H9 (cell line): Measurements from ENCODE around the gene PDGFRB. TPM values are rescaled to one million over a fixed set of nuclear protein-coding genes. Genes with fewer than 3 reads are reported as not detected.

Experiments used
- DNase-seq: peaks from one replicate; pipeline ENCODE4 v3.0.0-alpha.2; 2017
- H2AFZ ChIP-seq: one replicate; pipeline ENCODE4 v1.6.1; 2013; ENCODE audit warnings: mild to moderate bottlenecking, low read length, control low read depth, moderate library complexity
- H2AK5ac ChIP-seq: 2 replicates; pipeline ENCODE4 v1.6.1; 2013; ENCODE audit warnings: low read length, control low read depth, mixed read lengths; ENCODE audit not compliant: insufficient read length
- H2BK120ac ChIP-seq: one replicate; pipeline ENCODE4 v1.6.1; 2013; ENCODE audit warnings: low read depth, mild to moderate bottlenecking, low read length, control low read depth, inconsistent platforms; ENCODE audit not compliant: poor library complexity, severe bottlenecking
- H2BK12ac ChIP-seq: 2 replicates; pipeline ENCODE4 v1.6.1; 2013; ENCODE audit warnings: low read length, control low read depth, mixed read lengths, low read depth; ENCODE audit not compliant: insufficient read length
- H2BK15ac ChIP-seq: 2 replicates; pipeline ENCODE4 v1.6.1; 2013; ENCODE audit warnings: low read depth, low read length, control low read depth
- H2BK20ac ChIP-seq: one replicate; pipeline ENCODE4 v1.6.1; 2013; ENCODE audit warnings: low read depth, mild to moderate bottlenecking, low read length, control low read depth, inconsistent platforms; ENCODE audit not compliant: poor library complexity, severe bottlenecking
- H2BK5ac ChIP-seq: 2 replicates; pipeline ENCODE4 v1.6.1; 2013; ENCODE audit warnings: low read length, control low read depth, mixed read lengths; ENCODE audit not compliant: insufficient read length
- H3K14ac ChIP-seq: 2 replicates; pipeline ENCODE4 v1.6.1; 2013; ENCODE audit warnings: low read length, control low read depth; ENCODE audit not compliant: insufficient read depth
- H3K18ac ChIP-seq: 2 replicates; pipeline ENCODE4 v1.6.1; 2013; ENCODE audit warnings: low read depth, mild to moderate bottlenecking, mixed read lengths, low read length, control low read depth; ENCODE audit not compliant: insufficient read length
- H3K23ac ChIP-seq: 2 replicates; pipeline ENCODE4 v1.6.1; 2013; ENCODE audit warnings: low read length, control low read depth, mixed read lengths, low read depth; ENCODE audit not compliant: insufficient read length
- H3K23me2 ChIP-seq: 2 replicates; pipeline ENCODE4 v1.6.1; 2013; ENCODE audit warnings: low read depth, mild to moderate bottlenecking, mixed read lengths, low read length, control low read depth; ENCODE audit not compliant: insufficient read length, poor library complexity, severe bottlenecking
- H3K27ac ChIP-seq: 2 replicates; pipeline ENCODE4 v1.5.1; 2013; ENCODE audit warnings: low read length, control low read depth, mixed read lengths, low read depth; ENCODE audit not compliant: insufficient read length
- H3K27me3 ChIP-seq: 2 replicates; pipeline ENCODE4 v1.6.1; 2013; ENCODE audit warnings: low read length, control low read depth, inconsistent platforms; ENCODE audit not compliant: insufficient read depth
- H3K4ac ChIP-seq: 2 replicates; pipeline ENCODE4 v1.6.1; 2013; ENCODE audit warnings: low read depth, mild to moderate bottlenecking, control low read depth, inconsistent platforms, low read length, moderate library complexity
- H3K4me1 ChIP-seq: 2 replicates; pipeline ENCODE4 v1.6.1; 2013; ENCODE audit warnings: low read length, control low read depth, inconsistent platforms; ENCODE audit not compliant: insufficient read depth
- H3K4me2 ChIP-seq: 2 replicates; pipeline ENCODE4 v1.6.1; 2013; ENCODE audit warnings: low read length, control low read depth, mixed read lengths; ENCODE audit not compliant: insufficient read length, insufficient read depth
- H3K56ac ChIP-seq: 2 replicates; pipeline ENCODE4 v1.6.1; 2013; ENCODE audit warnings: low read depth, mild to moderate bottlenecking, mixed read lengths, low read length, control low read depth; ENCODE audit not compliant: insufficient read length
- H3K79me1 ChIP-seq: 2 replicates; pipeline ENCODE4 v1.6.1; 2013; ENCODE audit warnings: low read depth, mild to moderate bottlenecking, moderate library complexity, low read length, control low read depth, inconsistent platforms; ENCODE audit not compliant: insufficient read depth, poor library complexity, severe bottlenecking
- H3K79me2 ChIP-seq: 2 replicates; pipeline ENCODE4 v1.6.1; 2013; ENCODE audit warnings: low read length, control low read depth, inconsistent platforms; ENCODE audit not compliant: insufficient read depth
- H3K9ac ChIP-seq: 2 replicates; pipeline ENCODE4 v1.6.1; 2013; ENCODE audit warnings: low read length, control low read depth, mixed read lengths; ENCODE audit not compliant: insufficient read length; ENCODE audit errors: extremely low read depth
- H3K9me3 ChIP-seq: one replicate; pipeline ENCODE4 v1.6.1; 2013; ENCODE audit warnings: low read depth, low read length, inconsistent platforms; ENCODE audit not compliant: control insufficient read depth
- H3T11ph ChIP-seq: one replicate; pipeline ENCODE4 v1.6.1; 2013; ENCODE audit warnings: mild to moderate bottlenecking, low read length, control low read depth, inconsistent platforms
- H4K20me1 ChIP-seq: one replicate; pipeline ENCODE4 v1.6.1; 2013; ENCODE audit not compliant: control insufficient read depth, insufficient read length, insufficient read depth
- H4K5ac ChIP-seq: 2 replicates; pipeline ENCODE4 v1.6.1; 2013; ENCODE audit warnings: low read depth, mild to moderate bottlenecking, mixed read lengths, low read length, control low read depth; ENCODE audit not compliant: insufficient read length
- H4K8ac ChIP-seq: replicated peaks from 2 replicates; pipeline ENCODE4 v1.6.1; 2013; ENCODE audit warnings: low read length, control low read depth, mixed read lengths, low read depth; ENCODE audit not compliant: insufficient read length
- H4K91ac ChIP-seq: 2 replicates; pipeline ENCODE4 v1.6.1; 2013; ENCODE audit warnings: low read depth, mild to moderate bottlenecking, moderate library complexity, mixed read lengths, low read length, control low read depth; ENCODE audit not compliant: insufficient read length
- H3K27ac Mint-ChIP-seq, 3 experiments: 2 replicates in 2 of 3; 3 replicates in 1 of 3; pipeline ENCODE4 v1.8.0; 2020 to 2021; ENCODE audit warnings: mixed read lengths in 3 of 3, mild to moderate bottlenecking in 1 of 3, moderate library complexity in 1 of 3
- H3K27me3 Mint-ChIP-seq: 2 replicates; pipeline ENCODE4 v1.8.0; 2021; ENCODE audit warnings: low read depth, mild to moderate bottlenecking, moderate library complexity, mixed read lengths
- H3K36me3 Mint-ChIP-seq, 3 experiments: 2 replicates in 2 of 3; 3 replicates in 1 of 3; pipeline ENCODE4 v1.8.0; 2020 to 2021; ENCODE audit warnings: low read depth in 3 of 3, mixed read lengths in 3 of 3; ENCODE audit not compliant: insufficient read depth in 1 of 3
- H3K4me1 Mint-ChIP-seq, 2 experiments: 2 replicates each; pipeline ENCODE4 v1.8.0; 2020; ENCODE audit warnings: mixed read lengths in 2 of 2
- H3K4me3 Mint-ChIP-seq, 2 experiments: 2 replicates in 1 of 2; 3 replicates in 1 of 2; pipeline ENCODE4 v1.8.0; 2020 to 2021; ENCODE audit warnings: mild to moderate bottlenecking in 2 of 2, mixed read lengths in 2 of 2, moderate library complexity in 1 of 2
- H3K9me3 Mint-ChIP-seq, 2 experiments: 2 replicates in 1 of 2; 3 replicates in 1 of 2; pipeline ENCODE4 v1.8.0; 2020; ENCODE audit warnings: mild to moderate bottlenecking in 2 of 2, mixed read lengths in 2 of 2, moderate library complexity in 1 of 2
- WGBS: extraction: QIAGEN DNeasy Blood & Tissue Kit; methylation state at CpG from one replicate; pipeline ENCODE4 v1.1.7; 2013; ENCODE audit warnings: missing lambda C conversion rate, low lambda C conversion rate, mixed read lengths; ENCODE audit not compliant: insufficient read length; ENCODE audit errors: extremely low coverage; 5-methylcytosine and 5-hydroxymethylcytosine counted together
- total RNA-seq: library from RNA; stranded (reverse); gene quantifications from 2 replicates; pipeline ENCODE4 v1.2.1, GENCODE V29; 2021
- TF ChIP-seq, protein P1 (sequence below): fragments of 200-600 bp; sonication (generic); conservative IDR thresholded peaks from 3 replicates; pipeline ENCODE4 v1.8.0; 2021; ENCODE audit warnings: antibody characterized with exemption, mild to moderate bottlenecking

Gene PDGFRB
- total RNA-seq, 1 experiment from 2014 or later, result 2.2 TPM

DNA sequence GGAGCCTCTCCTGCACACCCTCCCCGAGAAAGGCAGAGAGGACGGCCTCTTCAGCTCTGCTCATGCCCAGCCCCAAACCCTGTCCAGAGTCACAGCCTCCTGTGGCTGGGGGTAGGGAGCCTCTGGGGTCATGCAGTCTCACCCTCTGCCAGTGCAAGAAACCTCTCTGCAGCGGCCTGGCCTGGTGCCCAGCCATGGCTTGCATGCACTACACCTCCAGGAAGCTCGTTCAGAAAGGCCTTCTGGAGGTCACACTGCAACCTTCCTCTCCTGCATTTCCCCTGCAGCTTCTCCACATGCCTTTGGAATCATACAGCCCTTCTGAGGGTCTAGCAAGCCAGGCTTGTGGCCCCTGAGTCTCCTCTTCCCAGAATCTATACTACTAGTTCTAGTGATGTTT, 87.2 kb downstream of the PDGFRB start:
- Mint-ChIP-seq H3K4me1 (peaks cover 5 to 21% of the 10 kb centered on the region in 2 experiments; a peak in 3 of 4 replicates), H3K36me3 (no peaks in the 10 kb centered on the region), H3K27me3 (peaks cover 16% of the 10 kb centered on the region), H3K4me3 (no peak overlapping the region), H3K27ac (no peak overlapping the region), H3K9me3 (no peaks in the 10 kb centered on the region; a peak in 1 of 5 replicates)
- H2AK5ac ChIP-seq, result no peak overlapping the region
- H3K4me2 ChIP-seq, result no peak overlapping the region
- H3K4ac ChIP-seq, result no peak overlapping the region
- H3K27me3 ChIP-seq, result no peaks in the 10 kb centered on the region
- no peak overlapping the region for H2AFZ ChIP-seq
- no peak overlapping the region for H4K8ac ChIP-seq
- no peak overlapping the region for H3T11ph ChIP-seq
- no peaks in the 10 kb centered on the region for H3K79me1 ChIP-seq
- no peak overlapping the region for H3K27ac ChIP-seq
- no peak overlapping the region for H3K56ac ChIP-seq
- WGBS, result no CpG with 5 or more reads among the region's 4 CpGs
- no peak overlapping the region for H3K18ac ChIP-seq
- H3K9me3 ChIP-seq, result no peaks in the 10 kb centered on the region
- no peak overlapping the region for H4K91ac ChIP-seq
- no peaks in the 10 kb centered on the region for H3K23me2 ChIP-seq
- H2BK15ac ChIP-seq, result no peak overlapping the region
- H2BK5ac ChIP-seq, result no peak overlapping the region
- no peak overlapping the region for H3K9ac ChIP-seq
- H4K20me1 ChIP-seq, result no peaks in the 10 kb centered on the region
- no peak overlapping the region for H2BK20ac ChIP-seq
- no peak overlapping the region for H2BK120ac ChIP-seq
- H4K5ac ChIP-seq, result no peak overlapping the region
- H2BK12ac ChIP-seq, result no peak overlapping the region
- H3K23ac ChIP-seq, result no peak overlapping the region
- H3K14ac ChIP-seq, result no peak overlapping the region
- no peaks in the 10 kb centered on the region for H3K79me2 ChIP-seq
- H3K4me1 ChIP-seq, result no peaks in the 10 kb centered on the region
- TF ChIP-seq, protein P1, sequence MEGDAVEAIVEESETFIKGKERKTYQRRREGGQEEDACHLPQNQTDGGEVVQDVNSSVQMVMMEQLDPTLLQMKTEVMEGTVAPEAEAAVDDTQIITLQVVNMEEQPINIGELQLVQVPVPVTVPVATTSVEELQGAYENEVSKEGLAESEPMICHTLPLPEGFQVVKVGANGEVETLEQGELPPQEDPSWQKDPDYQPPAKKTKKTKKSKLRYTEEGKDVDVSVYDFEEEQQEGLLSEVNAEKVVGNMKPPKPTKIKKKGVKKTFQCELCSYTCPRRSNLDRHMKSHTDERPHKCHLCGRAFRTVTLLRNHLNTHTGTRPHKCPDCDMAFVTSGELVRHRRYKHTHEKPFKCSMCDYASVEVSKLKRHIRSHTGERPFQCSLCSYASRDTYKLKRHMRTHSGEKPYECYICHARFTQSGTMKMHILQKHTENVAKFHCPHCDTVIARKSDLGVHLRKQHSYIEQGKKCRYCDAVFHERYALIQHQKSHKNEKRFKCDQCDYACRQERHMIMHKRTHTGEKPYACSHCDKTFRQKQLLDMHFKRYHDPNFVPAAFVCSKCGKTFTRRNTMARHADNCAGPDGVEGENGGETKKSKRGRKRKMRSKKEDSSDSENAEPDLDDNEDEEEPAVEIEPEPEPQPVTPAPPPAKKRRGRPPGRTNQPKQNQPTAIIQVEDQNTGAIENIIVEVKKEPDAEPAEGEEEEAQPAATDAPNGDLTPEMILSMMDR, result no peak
- DNase-seq, result no peak
